ENCODE data around the gene RIPOR3. TPM values are rescaled to one million over a fixed set of nuclear protein-coding genes. Genes with fewer than 3 reads are reported as not detected.

The RIPOR3 gene
- total and polyA plus RNA-seq, 9 of the 15 experiments (the other 6 are each of a cell fraction or from before 2014, with no cell fraction given) = 3.3 to 62.7 (median 21.4) TPM

DNA sequence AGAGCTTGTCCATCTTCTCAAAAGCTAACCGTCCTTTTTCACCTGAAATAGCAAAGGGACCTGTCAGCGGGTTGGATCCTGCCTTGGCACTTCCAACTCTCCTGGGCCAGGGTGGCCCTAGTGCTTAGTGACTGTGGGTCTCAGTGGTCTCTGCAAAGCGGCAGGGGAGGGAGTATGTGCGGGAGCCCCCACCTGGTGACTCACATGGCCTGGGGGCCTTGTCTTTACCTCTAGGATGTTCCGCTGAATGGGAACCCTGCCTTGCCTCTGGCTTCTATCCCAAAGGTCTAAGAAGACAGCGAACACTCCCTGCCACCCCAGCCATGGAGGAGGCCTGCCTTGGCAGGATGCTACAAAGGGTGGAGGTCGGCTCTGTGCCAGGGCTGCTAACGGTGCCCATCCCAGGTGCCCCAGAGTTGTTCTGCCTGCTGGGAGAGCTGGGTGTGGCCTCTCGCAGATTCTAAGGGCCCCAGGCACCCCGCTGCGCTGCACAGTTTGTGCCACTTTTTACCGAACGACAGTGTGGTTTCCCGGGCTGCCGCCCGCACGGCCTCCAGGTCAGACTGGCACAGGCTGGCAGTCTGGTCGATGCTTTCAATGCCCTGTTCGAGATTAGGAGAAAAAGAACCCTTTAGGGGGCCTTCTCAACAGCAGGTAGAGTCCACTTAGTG, 103.9 kb downstream of the RIPOR3 start (continued):
- TF ChIP-seq, protein P1, sequence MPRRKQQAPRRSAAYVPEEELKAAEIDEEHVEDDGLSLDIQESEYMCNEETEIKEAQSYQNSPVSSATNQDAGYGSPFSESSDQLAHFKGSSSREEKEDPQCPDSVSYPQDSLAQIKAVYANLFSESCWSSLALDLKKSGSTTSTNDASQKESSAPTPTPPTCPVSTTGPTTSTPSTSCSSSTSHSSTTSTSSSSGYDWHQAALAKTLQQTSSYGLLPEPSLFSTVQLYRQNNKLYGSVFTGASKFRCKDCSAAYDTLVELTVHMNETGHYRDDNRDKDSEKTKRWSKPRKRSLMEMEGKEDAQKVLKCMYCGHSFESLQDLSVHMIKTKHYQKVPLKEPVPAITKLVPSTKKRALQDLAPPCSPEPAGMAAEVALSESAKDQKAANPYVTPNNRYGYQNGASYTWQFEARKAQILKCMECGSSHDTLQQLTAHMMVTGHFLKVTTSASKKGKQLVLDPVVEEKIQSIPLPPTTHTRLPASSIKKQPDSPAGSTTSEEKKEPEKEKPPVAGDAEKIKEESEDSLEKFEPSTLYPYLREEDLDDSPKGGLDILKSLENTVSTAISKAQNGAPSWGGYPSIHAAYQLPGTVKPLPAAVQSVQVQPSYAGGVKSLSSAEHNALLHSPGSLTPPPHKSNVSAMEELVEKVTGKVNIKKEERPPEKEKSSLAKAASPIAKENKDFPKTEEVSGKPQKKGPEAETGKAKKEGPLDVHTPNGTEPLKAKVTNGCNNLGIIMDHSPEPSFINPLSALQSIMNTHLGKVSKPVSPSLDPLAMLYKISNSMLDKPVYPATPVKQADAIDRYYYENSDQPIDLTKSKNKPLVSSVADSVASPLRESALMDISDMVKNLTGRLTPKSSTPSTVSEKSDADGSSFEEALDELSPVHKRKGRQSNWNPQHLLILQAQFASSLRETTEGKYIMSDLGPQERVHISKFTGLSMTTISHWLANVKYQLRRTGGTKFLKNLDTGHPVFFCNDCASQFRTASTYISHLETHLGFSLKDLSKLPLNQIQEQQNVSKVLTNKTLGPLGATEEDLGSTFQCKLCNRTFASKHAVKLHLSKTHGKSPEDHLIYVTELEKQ (CRISPR knock-in tag; IDR thresholded peaks at IDR 0.05) = no peak
- TF ChIP-seq ZNF263 (CRISPR knock-in tag; IDR thresholded peaks at IDR 0.05; ENCODE audit: borderline replicate concordance) = no peak
- no peak for TF ChIP-seq TARDBP (IDR thresholded peaks at IDR 0.05)
- no peak for TF ChIP-seq PREB (CRISPR knock-in tag; IDR thresholded peaks at IDR 0.05)

All from K562 (cell line).